ENCODE measurements around the gene TRAPPC6A. TPM values are rescaled to one million over a fixed set of nuclear protein-coding genes. Genes with fewer than 3 reads are reported as not detected.

TRAPPC6A gene
- total and polyA plus RNA-seq, 2 of the 4 experiments (the other 2 are of a cell fraction), result 4.1 to 13.4 TPM

- Histone ChIP-seq H4K8ac (ENCODE audit: low read depth in 2 of 2, low read length in 2 of 2) (no peak overlapping the region), H3K9me1 (ENCODE audit: insufficient read depth, low read length) (peaks cover 4% of the 10 kb centered on the region; the same call in 1 of the 2 replicates), H2AK5ac (ENCODE audit: low read depth, low read length) (no peak overlapping the region), H3K27me3 (ENCODE audit: control insufficient read depth, insufficient read depth, low read length) (no peaks in the 10 kb centered on the region), H3K4me2 (ENCODE audit: low read depth, low read length) (no peak overlapping the region), H4K20me1 (ENCODE audit: insufficient read depth, low read length) (peaks cover 28% of the 10 kb centered on the region), H3K27ac (ENCODE audit: insufficient read depth, low read length) (no peak overlapping the region), H3K9ac (ENCODE audit: low read depth, low read length) (no peak overlapping the region), H2BK15ac (ENCODE audit: low read depth, low read length) (no peak overlapping the region), H3K4ac (ENCODE audit: low read depth, low read length) (no peak overlapping the region), H2BK20ac (ENCODE audit: low read depth, low read length) (no peak overlapping the region), H2BK5ac (ENCODE audit: low read depth, low read length, poor library complexity, severe bottlenecking) (no peak overlapping the region), H4K91ac (ENCODE audit: insufficient read depth, low read depth, low read length) (no peak overlapping the region), H4K5ac (ENCODE audit: low read depth, low read length) (no peak overlapping the region), H3K36me3 (ENCODE audit: control insufficient read depth, insufficient read depth, low read length) (peaks cover 35% of the 10 kb centered on the region), H3K23ac (ENCODE audit: low read depth, low read length) (no peak overlapping the region), H3K18ac (ENCODE audit: low read depth, low read length) (no peak overlapping the region), H3K4me1 (ENCODE audit: control insufficient read depth, insufficient read depth, low read length) (0 out of 2 replicates have a peak, but pooled peaks cover 2% of the 10 kb centered on the region), H3K4me3 (ENCODE audit: insufficient read depth, low read depth, low read length) (no peak overlapping the region), H2AK9ac (replicated peaks; ENCODE audit: low read depth, low read length, poor library complexity) (peak overlapping the region; percentile 13), H2BK120ac (ENCODE audit: low read depth, low read length) (no peak overlapping the region), H3K14ac (replicated peaks; ENCODE audit: low read depth, low read length) (no peak overlapping the region), H3K79me1 (ENCODE audit: low read depth in 1 of 2, low read length in 2 of 2) (peaks cover 22 to 42% of the 10 kb centered on the region in 2 experiments; a peak in 3 of 4 replicates), H3K9me3 (ENCODE audit: control insufficient read depth, insufficient read depth, low read length) (no peaks in the 10 kb centered on the region), H2AFZ (replicated peaks; ENCODE audit: low read length, poor library complexity) (no peak overlapping the region), H3K56ac (ENCODE audit: extremely low read depth, insufficient read depth, low read length) (no peak overlapping the region)
- intact Hi-C loops (cut with micrococcal nuclease) (no loop called here), dilution Hi-C loops (cut with HindIII; ENCODE audit: low sequenced_read_pairs, unreplicated experiment) (no loop called here), in situ Hi-C loops (cut with MboI; ENCODE audit: low sequenced_read_pairs) (no loop called here)
- no peak for ATAC-seq (ENCODE audit: low read depth)
- BruUV-seq (replicated peaks), result no TSS peak
- WGBS, 2 experiments (ENCODE audit: extremely low coverage in 2 of 2, insufficient read length in 1 of 2), result 97% methylated on average over 3 of the region's 11 CpGs; no CpG with 5 or more reads in 1 of the 2 experiments
- no peak for DNase-seq
- CTCF ChIA-PET, result interaction anchor here (1.0 kb wide), 1 partner anchor 9 kb away, joined by 6 read pairs; no protein-coding TSS in a partner anchor
- TF ChIP-seq RFX5 (IDR thresholded peaks at IDR 0.05; ENCODE audit: low read depth, low read length), result no peak
- TF ChIP-seq NFE2L2 (IDR thresholded peaks at IDR 0.05; ENCODE audit: low read depth, low read length), result no peak
- no peak for TF ChIP-seq CEBPB (IDR thresholded peaks at IDR 0.05; ENCODE audit: low read depth, low read length)
- no peak for TF ChIP-seq FOS (IDR thresholded peaks at IDR 0.05; ENCODE audit: low read depth, low read length)
- TF ChIP-seq MAFK (IDR thresholded peaks at IDR 0.05; ENCODE audit: low read depth, low read length), result no peak
- POLR2A ChIA-PET (ENCODE audit: unreplicated experiment), result no interaction called here
These were observed 37.5 kb downstream of the TRAPPC6A start for GRCh38 chr19:45140533-45140932.

Measured in IMR-90 (cell line).